ENCODE data around the gene RER1. TPM values are rescaled to one million over a fixed set of nuclear protein-coding genes. Genes with fewer than 3 reads are reported as not detected.

Gene RER1
- 49.6 TPM for total RNA-seq

GRCh38 chr1:2391041-2391930 lies at the start of gene RER1, which contains the start of gene MORN1:
Gene RER1 (plus strand): TSS chr1:2391841. CDS start chr1:2395791, 3,950 bp downstream.
Gene MORN1 (minus strand): TSS chr1:2391554. CDS start chr1:2391533, 21 bp downstream.
- Histone ChIP-seq H3K4me1 (peaks cover 47% of the 10 kb centered on the region), H3K36me3 (peaks cover 0 to 16% of the 10 kb centered on the region in 2 donors), H3K27ac (peak within 1 kb of the TSS; percentile 86), H3K4me3 (peak within 1 kb of the TSS; percentile 84 to 99), H3K9me3 (no peaks in the 10 kb centered on the region), H3K27me3 (no peaks in the 10 kb centered on the region)
- DNase-seq (ENCODE audit: extremely low spot score in 2 of 2): peak in 1 of 2 donors; percentile 98
- intact Hi-C loops (cut with DNase I): no loop called here
- TF ChIP-seq POLR2A (IDR thresholded peaks at IDR 0.05) (peak in 1 of 2 donors; percentile 73), POLR2AphosphoS5 (IDR thresholded peaks at IDR 0.05; ENCODE audit: insufficient read depth in 1 of 2, low read depth in 1 of 2) (peak; percentile 85 to 95)
- TF ChIP-seq, protein P1, sequence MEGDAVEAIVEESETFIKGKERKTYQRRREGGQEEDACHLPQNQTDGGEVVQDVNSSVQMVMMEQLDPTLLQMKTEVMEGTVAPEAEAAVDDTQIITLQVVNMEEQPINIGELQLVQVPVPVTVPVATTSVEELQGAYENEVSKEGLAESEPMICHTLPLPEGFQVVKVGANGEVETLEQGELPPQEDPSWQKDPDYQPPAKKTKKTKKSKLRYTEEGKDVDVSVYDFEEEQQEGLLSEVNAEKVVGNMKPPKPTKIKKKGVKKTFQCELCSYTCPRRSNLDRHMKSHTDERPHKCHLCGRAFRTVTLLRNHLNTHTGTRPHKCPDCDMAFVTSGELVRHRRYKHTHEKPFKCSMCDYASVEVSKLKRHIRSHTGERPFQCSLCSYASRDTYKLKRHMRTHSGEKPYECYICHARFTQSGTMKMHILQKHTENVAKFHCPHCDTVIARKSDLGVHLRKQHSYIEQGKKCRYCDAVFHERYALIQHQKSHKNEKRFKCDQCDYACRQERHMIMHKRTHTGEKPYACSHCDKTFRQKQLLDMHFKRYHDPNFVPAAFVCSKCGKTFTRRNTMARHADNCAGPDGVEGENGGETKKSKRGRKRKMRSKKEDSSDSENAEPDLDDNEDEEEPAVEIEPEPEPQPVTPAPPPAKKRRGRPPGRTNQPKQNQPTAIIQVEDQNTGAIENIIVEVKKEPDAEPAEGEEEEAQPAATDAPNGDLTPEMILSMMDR (IDR thresholded peaks at IDR 0.05): peak in 1 of 3 experiments; percentile 21

- H3K36me3 ChIP-seq: no peaks in the 10 kb centered on the region
- TF ChIP-seq POLR2AphosphoS5 (IDR thresholded peaks at IDR 0.05; ENCODE audit: insufficient read depth in 1 of 2, low read depth in 1 of 2) (no peak), POLR2A (IDR thresholded peaks at IDR 0.05) (no peak)
- TF ChIP-seq, protein P1 (IDR thresholded peaks at IDR 0.05): no peak
- no peak overlapping the region for H3K4me3 ChIP-seq
- no peaks in the 10 kb centered on the region for H3K9me3 ChIP-seq
- H3K27me3 ChIP-seq: no peaks in the 10 kb centered on the region
- no peak for DNase-seq (ENCODE audit: extremely low spot score in 2 of 2)
- H3K4me1 ChIP-seq: no peaks in the 10 kb centered on the region
- no peak overlapping the region for H3K27ac ChIP-seq
- intact Hi-C loops (cut with DNase I): no loop called here
Measured at GRCh38 chr1:2342384-2343022, 49.1 kb upstream of the RER1 start.

DNA sequence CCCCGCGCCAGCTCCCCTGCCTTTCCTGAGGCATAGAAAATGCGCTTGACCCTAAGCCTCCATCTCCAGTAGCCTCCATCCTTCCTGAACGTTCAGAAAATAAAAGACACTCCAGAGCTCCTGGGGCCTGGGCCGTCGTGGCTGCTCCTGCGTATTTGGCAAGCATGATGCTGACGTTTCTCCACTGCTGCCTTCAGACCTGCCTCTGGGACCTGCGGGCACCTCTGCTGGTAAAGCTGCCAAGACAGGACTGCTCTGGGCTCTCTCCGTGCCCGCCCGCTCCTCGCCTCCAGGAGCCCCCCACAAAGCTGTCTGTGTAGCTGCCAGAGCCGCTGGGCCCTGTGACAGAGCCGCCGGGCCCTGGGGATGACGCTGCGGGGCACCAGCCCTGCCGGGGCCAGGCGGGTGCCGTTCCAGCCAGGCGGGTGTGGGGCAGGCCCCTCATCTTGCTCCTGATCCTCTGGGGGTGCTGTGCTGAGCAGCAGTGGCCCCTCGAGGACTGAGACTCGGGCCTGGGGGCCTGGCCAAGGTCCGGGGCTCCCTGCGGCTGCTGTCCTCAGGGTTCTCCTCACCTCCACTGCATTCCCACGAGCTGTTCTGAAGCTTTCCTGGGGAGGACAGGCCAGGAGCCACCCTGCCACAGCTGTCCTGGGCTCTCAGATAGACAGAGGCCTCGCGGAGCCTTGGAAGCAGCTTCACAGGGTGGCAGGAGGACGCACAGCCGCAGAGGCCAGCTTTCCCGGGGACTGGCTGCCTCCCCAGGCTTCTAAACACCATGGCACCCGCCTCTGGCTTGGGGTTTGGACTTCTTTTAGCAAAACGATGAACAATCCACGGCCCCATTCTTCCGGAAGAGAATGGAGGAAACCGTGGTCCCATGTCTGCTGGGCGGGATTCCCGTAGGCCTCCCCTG lies 48.4 kb upstream of the RER1 start:
- TF ChIP-seq POLR2AphosphoS5 (IDR thresholded peaks at IDR 0.05; ENCODE audit: insufficient read depth in 1 of 2, low read depth in 1 of 2) (no peak), POLR2A (IDR thresholded peaks at IDR 0.05) (no peak)
- Histone ChIP-seq H3K27me3 (no peaks in the 10 kb centered on the region), H3K9me3 (no peaks in the 10 kb centered on the region), H3K36me3 (no peaks in the 10 kb centered on the region), H3K4me3 (no peak overlapping the region), H3K27ac (no peak overlapping the region), H3K4me1 (no peaks in the 10 kb centered on the region)
- intact Hi-C loops (cut with DNase I): no loop called here
- DNase-seq (ENCODE audit: extremely low spot score in 2 of 2): no peak

DNA sequence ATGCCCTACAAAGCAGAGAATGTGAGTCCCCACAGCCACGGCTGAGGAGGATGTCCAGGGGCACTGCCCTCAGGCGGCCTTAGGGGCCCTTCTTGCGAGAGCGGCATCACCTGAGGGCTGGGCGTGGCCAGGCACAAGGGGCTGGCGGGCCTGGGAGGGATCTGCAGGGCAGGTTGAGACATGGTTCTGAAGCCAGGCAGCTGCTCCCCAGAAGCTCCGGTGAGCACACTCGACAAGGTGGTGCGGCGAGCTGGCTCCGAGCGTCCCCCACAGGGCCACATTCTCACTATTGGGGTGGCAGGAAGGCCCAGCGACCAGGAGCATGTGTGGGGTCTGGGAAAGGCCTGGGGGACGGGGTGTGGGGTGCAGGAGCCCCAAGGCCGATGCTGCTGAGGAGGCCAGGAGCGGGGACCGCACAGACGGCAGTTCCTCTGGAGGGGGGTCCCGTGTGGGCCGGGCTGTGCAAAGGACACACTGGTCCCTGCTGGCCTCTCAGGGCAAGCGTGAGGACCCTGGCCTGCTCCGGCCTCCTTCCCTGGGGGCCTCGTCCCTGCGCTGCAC lies 47.4 kb upstream of the RER1 start:
- no peak overlapping the region for H3K4me3 ChIP-seq
- TF ChIP-seq POLR2AphosphoS5 (IDR thresholded peaks at IDR 0.05; ENCODE audit: insufficient read depth in 1 of 2, low read depth in 1 of 2): no peak
- TF ChIP-seq, protein P1 (IDR thresholded peaks at IDR 0.05): no peak
- H3K9me3 ChIP-seq: no peaks in the 10 kb centered on the region
- H3K36me3 ChIP-seq: no peaks in the 10 kb centered on the region
- H3K4me1 ChIP-seq: no peaks in the 10 kb centered on the region
- intact Hi-C loops (cut with DNase I): no loop called here
- no peaks in the 10 kb centered on the region for H3K27me3 ChIP-seq
- H3K27ac ChIP-seq: no peak overlapping the region
- DNase-seq (ENCODE audit: extremely low spot score in 2 of 2): no peak

Data from vagina (tissue), 2 donors.